ENCODE measurements around the gene GTF3C6.

Gene GTF3C6

DNA sequence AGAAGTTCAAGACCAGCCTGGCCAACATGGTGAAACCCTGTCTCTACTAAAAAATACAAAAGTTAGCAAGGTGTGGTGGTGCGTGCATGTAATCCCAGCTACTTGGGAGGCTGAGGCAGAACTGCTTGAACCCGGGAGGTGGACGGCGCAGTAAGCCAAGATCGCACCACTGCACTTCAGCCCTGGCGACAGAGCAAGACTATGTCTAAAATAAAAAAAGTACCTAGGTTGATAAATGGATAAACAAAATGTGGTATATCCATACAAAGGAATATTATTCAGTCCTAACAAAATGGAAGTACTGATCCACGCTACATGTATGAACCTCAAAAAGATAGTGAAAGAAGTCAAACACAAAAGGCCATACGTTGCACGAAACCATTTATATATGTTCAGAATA, 22.1 kb downstream of the GTF3C6 start:
- no peak overlapping the region for H3K27ac ChIP-seq
- no peaks in the 10 kb centered on the region for H3K27me3 ChIP-seq (replicated peaks)
- TF ChIP-seq, protein P1, sequence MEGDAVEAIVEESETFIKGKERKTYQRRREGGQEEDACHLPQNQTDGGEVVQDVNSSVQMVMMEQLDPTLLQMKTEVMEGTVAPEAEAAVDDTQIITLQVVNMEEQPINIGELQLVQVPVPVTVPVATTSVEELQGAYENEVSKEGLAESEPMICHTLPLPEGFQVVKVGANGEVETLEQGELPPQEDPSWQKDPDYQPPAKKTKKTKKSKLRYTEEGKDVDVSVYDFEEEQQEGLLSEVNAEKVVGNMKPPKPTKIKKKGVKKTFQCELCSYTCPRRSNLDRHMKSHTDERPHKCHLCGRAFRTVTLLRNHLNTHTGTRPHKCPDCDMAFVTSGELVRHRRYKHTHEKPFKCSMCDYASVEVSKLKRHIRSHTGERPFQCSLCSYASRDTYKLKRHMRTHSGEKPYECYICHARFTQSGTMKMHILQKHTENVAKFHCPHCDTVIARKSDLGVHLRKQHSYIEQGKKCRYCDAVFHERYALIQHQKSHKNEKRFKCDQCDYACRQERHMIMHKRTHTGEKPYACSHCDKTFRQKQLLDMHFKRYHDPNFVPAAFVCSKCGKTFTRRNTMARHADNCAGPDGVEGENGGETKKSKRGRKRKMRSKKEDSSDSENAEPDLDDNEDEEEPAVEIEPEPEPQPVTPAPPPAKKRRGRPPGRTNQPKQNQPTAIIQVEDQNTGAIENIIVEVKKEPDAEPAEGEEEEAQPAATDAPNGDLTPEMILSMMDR (IDR thresholded peaks at IDR 0.05; ENCODE audit: low read depth, low read length, missing control alignments), result no peak
- in situ Hi-C loops (cut with HindIII; ENCODE audit: low pct_ligation_motif_present, low sequenced_read_pairs), result no loop called here
- peaks cover 5% of the 10 kb centered on the region for H3K36me3 ChIP-seq (replicated peaks)
- no peak for DNase-seq
- peak overlapping the region; percentile 99 for H3K4me3 ChIP-seq (ENCODE audit: low read depth, low read length)

- TF ChIP-seq, protein P1 (IDR thresholded peaks at IDR 0.05; ENCODE audit: low read depth, low read length, missing control alignments), result no peak
- peaks cover 9% of the 10 kb centered on the region for H3K36me3 ChIP-seq (replicated peaks)
- in situ Hi-C loops (cut with HindIII; ENCODE audit: low pct_ligation_motif_present, low sequenced_read_pairs), result no loop called here
- no peaks in the 10 kb centered on the region for H3K27me3 ChIP-seq (replicated peaks)
- no peak for DNase-seq
- peak overlapping the region; percentile 99 for H3K4me3 ChIP-seq (ENCODE audit: low read depth, low read length)
- peak overlapping the region; percentile 98 for H3K27ac ChIP-seq
Measured at GRCh38 chr6:110981202-110981600, 22.7 kb downstream of the GTF3C6 start.

DNA sequence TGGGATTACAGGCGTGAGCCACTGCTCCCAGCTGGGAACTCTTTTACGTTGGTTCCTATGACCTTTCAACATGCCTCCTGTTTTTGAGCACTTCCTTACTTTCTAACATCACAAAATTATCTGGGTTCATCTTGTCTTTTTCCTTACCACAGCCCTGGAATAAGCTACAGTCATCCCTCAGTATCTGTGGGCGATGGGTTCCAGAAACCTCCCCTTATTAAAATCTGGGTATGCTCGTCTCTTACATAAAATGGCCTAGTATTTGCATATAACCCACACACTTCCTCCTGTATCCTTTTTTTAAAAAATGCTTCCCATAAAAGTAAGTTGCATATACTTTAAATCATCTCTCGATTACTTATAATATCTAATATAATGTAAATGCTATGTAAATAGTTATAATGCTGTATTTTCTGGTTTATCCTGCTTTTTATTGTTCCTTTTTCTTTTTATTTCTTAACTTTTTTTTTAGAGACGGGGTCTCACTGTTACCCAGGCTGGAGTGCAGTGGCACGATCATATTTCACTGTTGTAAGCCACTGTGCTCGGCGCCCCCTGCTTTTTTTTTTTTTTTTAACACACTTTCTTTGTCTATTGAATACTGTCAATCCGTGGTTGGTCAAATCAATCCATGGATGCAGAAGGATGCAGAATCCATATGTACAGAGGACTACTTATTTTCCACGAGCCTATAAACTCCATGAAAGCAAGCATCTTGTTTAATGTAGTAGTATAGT, 32.5 kb downstream of the GTF3C6 start:
- TF ChIP-seq, protein P1 (IDR thresholded peaks at IDR 0.05; ENCODE audit: low read depth, low read length, missing control alignments), result no peak
- H3K36me3 ChIP-seq (replicated peaks), result peaks cover 22% of the 10 kb centered on the region
- in situ Hi-C loops (cut with HindIII; ENCODE audit: low pct_ligation_motif_present, low sequenced_read_pairs), result no loop called here
- H3K4me3 ChIP-seq (ENCODE audit: low read depth, low read length), result no peak overlapping the region
- no peaks in the 10 kb centered on the region for H3K27me3 ChIP-seq (replicated peaks)
- no peak overlapping the region for H3K27ac ChIP-seq
- no peak for DNase-seq

GRCh38 chr6:110996691-110997090, 38.2 kb downstream of the GTF3C6 start:
- in situ Hi-C loops (cut with HindIII; ENCODE audit: low pct_ligation_motif_present, low sequenced_read_pairs), result no loop called here
- H3K36me3 ChIP-seq (replicated peaks), result peaks cover 53% of the 10 kb centered on the region
- no peak overlapping the region for H3K4me3 ChIP-seq (ENCODE audit: low read depth, low read length)
- no peaks in the 10 kb centered on the region for H3K27me3 ChIP-seq (replicated peaks)
- H3K27ac ChIP-seq, result no peak overlapping the region
- no peak for DNase-seq
- TF ChIP-seq, protein P1 (IDR thresholded peaks at IDR 0.05; ENCODE audit: low read depth, low read length, missing control alignments), result no peak

GRCh38 chr6:110999634-111000270, 41.2 kb downstream of the GTF3C6 start:
- DNase-seq, result no peak
- in situ Hi-C loops (cut with HindIII; ENCODE audit: low pct_ligation_motif_present, low sequenced_read_pairs), result no loop called here
- TF ChIP-seq, protein P1 (IDR thresholded peaks at IDR 0.05; ENCODE audit: low read depth, low read length, missing control alignments), result peak; percentile 31
- Histone ChIP-seq H3K27me3 (replicated peaks) (no peaks in the 10 kb centered on the region), H3K4me3 (ENCODE audit: low read depth, low read length) (no peak overlapping the region), H3K27ac (no peak overlapping the region), H3K36me3 (replicated peaks) (peaks cover 59% of the 10 kb centered on the region)

All from brain microvascular endothelial cell (primary cell).